Measurements from ENCODE around the gene PODXL.

DNA sequence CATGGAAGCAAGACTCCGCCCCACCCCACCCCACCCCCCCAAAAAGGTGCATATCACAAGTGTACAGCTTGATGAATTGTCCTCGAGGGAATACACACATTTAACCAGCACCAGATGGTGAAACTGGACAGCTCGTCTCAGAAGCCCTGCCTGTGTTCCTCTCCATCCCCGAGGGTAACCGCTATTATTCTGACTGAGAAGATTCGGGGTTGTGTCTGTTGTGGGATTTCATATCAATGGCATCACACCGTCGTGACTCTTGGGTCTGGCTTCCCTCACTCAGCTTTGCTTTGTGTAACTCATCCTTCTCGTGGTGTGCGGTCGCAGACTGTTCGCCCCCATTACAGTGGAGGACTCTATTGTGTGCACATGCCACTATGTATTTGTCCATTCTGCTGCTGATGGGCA lies 18.9 kb downstream of the PODXL start:
- TF ChIP-seq POLR2AphosphoS5 (IDR thresholded peaks at IDR 0.05): no peak
- TF ChIP-seq, protein P1, sequence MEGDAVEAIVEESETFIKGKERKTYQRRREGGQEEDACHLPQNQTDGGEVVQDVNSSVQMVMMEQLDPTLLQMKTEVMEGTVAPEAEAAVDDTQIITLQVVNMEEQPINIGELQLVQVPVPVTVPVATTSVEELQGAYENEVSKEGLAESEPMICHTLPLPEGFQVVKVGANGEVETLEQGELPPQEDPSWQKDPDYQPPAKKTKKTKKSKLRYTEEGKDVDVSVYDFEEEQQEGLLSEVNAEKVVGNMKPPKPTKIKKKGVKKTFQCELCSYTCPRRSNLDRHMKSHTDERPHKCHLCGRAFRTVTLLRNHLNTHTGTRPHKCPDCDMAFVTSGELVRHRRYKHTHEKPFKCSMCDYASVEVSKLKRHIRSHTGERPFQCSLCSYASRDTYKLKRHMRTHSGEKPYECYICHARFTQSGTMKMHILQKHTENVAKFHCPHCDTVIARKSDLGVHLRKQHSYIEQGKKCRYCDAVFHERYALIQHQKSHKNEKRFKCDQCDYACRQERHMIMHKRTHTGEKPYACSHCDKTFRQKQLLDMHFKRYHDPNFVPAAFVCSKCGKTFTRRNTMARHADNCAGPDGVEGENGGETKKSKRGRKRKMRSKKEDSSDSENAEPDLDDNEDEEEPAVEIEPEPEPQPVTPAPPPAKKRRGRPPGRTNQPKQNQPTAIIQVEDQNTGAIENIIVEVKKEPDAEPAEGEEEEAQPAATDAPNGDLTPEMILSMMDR (IDR thresholded peaks at IDR 0.05): no peak
- TF ChIP-seq EP300 (IDR thresholded peaks at IDR 0.05): no peak
- no peak for TF ChIP-seq POLR2A (IDR thresholded peaks at IDR 0.05)
